Measurements from ENCODE around the gene ISCU. TPM values are rescaled to one million over a fixed set of nuclear protein-coding genes. Genes with fewer than 3 reads are reported as not detected.

Gene ISCU
- total RNA-seq, 4 donors from 2014 or later: 189 to 297 (median 212) TPM

DNA sequence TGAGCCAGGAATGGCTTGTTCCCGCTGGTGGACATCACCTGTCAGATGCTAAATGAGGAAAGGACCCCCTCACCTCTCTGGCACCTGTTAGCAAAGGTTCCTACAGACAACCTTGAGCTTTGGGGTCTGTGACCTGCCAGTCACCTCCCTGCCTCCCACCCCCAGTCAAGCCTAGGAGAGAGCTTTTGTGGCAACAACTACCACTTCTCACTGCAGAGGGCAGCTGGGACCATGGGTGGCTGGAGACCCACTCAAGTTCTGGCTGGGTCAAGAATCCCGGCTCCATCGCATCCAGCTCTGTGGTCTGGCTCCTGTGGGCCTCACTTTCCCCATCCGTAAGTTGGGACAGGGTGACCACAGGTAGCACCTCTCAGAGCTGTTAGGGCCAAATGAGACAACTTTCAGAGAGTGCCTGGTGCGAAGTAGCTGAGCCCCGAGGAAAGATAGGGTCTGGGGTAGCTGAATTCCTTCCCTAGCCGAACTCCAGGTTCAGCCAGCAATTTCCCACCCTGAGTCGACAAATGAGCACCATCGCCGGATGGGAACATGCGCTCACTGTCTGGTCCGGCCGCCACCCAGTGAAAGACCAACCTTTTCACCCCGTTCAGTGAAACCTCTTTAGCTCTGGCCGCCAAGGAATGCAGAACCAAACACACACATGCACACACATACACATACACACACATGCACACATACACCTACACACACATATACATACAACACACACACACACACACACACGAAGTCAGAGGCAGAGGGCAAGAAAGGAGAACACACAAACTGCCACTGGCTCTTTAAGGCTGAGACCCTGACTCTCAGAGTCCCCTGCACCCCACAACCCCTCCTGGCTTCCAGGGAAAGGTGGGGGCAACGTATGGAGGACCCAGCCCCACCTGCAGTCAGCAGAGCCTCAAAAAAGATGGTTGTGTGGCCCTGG, 33.6 kb downstream of the ISCU start:
- no peak for TF ChIP-seq CTCF (IDR thresholded peaks at IDR 0.05; ENCODE audit: low read depth)

- no peak for TF ChIP-seq CTCF (IDR thresholded peaks at IDR 0.05; ENCODE audit: low read depth)
Observed at GRCh38 chr12:108596854-108597558, 34.6 kb downstream of the ISCU start.

- TF ChIP-seq CTCF (IDR thresholded peaks at IDR 0.05; ENCODE audit: low read depth): no peak
Observed at GRCh38 chr12:108597559-108598471, 35.4 kb downstream of the ISCU start, which contains the start of gene TMEM119. Gene TMEM119, minus strand, starts transcription at chr12:108598084. Its CDS starts 5,701 bp downstream, at chr12:108592383.

- no peak for TF ChIP-seq CTCF (IDR thresholded peaks at IDR 0.05; ENCODE audit: low read depth)
Observed at GRCh38 chr12:108598553-108599250, 36.3 kb downstream of the ISCU start.

GRCh38 chr12:108599541-108599940, 37.1 kb downstream of the ISCU start:
- no peak for TF ChIP-seq CTCF (IDR thresholded peaks at IDR 0.05; ENCODE audit: low read depth)

DNA sequence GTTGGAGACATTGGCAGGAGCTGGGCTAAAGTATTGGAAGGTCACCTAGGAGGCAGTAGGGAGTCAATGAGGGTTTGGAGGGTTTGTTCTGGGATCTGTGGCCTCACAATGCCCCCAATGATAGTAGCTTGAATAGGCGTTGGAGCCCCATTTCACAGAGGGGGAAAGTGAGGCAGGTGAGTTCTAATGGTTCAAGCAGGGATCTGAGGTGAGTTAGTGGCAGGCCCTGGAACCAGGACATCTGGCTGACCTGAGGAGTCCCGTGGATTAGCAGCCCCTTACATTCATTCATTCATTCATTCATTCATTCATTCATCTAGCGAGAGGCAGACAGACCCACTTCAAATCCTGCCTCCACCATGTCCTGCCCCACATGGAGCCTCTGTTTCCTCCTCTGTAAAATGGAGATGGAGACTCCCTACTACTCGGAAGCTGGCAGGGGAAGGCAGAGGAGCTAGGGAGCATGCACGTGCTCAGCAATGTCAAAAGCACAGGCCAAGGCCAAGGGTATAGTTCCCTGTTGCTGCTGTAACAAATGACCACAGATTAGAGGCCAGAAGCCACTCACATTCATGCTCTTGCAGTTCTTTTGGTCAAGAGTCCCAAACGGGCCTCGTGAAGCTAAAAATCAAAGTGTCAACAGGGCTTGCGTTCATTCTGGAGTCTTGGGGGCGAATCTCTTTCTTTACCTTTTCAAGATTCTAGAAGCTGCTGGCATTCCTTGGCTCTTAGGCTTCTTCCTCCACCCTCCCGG, 37.7 kb downstream of the ISCU start:
- TF ChIP-seq CTCF (IDR thresholded peaks at IDR 0.05; ENCODE audit: low read depth): no peak

All from subcutaneous adipose tissue (tissue), 4 donors.